Measurements from ENCODE around the gene FHIP1B. TPM values are rescaled to one million over a fixed set of nuclear protein-coding genes. Genes with fewer than 3 reads are reported as not detected.

The FHIP1B gene
- total RNA-seq, 1 donor from 2014 or later = 22.9 TPM

GRCh38 chr11:6203327-6203726, 31.1 kb downstream of the FHIP1B start:
- DNase-seq (ENCODE audit: extremely low read depth, low read depth, low spot score) = no peak

DNA sequence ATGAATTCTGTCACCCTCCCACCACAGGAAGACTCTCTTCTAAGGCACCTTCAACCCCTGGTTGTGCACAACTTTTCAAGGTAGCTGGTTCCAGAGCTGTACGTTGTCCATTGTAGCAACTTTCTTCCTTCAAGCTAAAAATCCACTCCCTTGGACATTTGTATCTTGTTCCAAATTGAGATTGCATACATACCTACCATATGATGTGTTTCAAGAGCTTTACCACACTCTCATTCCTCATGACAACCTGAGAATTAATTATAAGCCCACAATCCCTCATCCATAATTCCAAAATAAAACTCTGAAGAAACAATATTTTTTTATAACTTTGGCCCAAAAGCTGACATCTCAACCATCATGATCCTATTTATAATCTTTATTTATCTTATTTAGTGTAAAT, 32.4 kb downstream of the FHIP1B start:
- no peak for DNase-seq (ENCODE audit: extremely low read depth, low read depth, low spot score)

DNA sequence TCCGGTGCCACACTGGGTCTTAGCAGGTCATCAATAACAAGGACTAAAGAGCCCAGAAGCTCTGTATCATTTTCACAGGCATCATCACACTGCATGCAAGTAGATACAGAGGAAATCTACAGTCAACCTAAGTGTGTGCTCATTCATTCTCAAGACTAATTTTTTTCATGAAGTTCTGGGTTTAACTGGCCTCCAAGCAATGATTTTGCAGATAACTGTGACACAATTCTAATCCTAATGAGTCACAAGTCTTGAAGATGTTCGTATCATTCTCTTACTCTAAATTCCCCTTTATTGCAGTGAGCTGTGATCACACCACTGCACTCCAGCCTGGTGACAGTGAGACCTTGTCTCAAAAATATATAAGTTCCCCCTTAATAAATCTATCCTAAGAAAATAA, 33.0 kb downstream of the FHIP1B start:
- no peak for DNase-seq (ENCODE audit: extremely low read depth, low read depth, low spot score)

DNA sequence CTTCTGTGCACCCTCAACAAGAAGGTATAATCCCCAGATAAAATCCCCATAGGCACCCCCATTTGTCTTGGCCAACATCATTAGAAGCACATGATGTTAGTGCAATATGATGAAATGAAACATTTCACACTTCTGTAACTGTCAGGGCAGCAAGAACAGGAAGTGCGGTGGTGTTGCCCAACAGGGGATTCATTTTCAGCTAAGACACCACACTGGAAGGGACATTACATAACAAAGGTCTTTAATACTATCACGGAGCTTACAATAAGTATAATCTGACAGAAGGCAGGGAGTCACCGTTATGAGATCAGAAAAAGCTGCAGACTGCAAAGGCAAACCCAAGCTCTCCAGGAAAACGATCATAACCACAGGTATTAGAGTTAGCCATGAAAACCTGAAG, 33.5 kb downstream of the FHIP1B start:
- DNase-seq (ENCODE audit: extremely low read depth, low read depth, low spot score) = no peak

DNA sequence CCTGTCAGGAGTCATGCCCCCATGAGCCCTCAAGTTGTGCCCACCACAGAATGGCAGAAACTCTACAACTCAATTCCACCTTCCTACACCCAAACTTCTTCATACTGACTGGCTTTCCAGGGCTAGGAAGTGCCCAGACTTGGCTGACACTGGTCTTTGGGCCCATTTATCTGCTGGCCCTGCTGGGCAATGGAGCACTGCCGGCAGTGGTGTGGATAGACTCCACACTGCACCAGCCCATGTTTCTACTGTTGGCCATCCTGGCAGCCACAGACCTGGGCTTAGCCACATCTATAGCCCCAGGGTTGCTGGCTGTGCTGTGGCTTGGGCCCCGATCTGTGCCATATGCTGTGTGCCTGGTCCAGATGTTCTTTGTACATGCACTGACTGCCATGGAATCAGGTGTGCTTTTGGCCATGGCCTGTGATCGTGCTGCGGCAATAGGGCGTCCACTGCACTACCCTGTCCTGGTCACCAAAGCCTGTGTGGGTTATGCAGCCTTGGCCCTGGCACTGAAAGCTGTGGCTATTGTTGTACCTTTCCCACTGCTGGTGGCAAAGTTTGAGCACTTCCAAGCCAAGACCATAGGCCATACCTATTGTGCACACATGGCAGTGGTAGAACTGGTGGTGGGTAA, 35.1 kb downstream of the FHIP1B start, which contains the start of gene OR52W1:
TSS of gene OR52W1 (plus strand) at position 51 of the 637 bp plus-strand sequence. CDS start at position 51, 0 bp downstream.
- no peak for DNase-seq (ENCODE audit: extremely low read depth, low read depth, low spot score)

DNA sequence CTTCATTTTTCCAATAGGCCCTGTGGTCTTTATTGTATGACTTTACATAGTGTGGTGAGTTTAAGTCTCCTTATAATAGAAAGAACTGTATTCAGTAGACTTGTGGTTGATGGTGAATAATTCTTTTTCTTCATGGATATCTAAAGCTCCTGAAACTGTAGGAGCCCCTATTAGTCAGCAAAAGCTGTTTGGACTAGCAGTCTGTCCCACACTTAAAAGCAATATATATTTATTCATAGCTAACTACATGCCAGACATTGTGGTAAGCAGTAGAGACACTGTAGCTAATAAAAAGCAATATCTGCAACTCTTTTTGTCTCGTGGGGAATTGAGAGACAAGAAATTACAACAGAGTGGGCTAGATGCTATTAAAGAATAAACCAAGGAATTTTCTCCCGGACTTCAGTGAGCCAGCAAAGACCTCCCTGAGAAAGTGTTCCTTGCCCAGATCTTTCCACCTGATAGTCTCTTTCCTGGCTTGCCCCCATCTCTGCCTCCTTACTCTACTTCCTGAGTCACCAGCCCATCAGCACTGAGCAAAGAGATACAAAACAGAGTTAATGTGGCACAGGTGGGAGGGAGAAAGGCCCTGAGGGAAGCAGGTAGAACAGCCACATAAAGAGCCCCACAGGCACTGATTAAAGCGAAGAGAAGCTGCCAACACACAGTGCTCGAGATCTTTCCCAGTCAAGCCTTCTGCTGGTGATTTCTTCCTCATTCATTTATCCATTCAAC, 36.8 kb downstream of the FHIP1B start:
- no peak for DNase-seq (ENCODE audit: extremely low read depth, low read depth, low spot score)

- no peak for DNase-seq (ENCODE audit: extremely low read depth, low read depth, low spot score)
Measured at GRCh38 chr11:6196396-6196795, 38.0 kb downstream of the FHIP1B start.

DNA sequence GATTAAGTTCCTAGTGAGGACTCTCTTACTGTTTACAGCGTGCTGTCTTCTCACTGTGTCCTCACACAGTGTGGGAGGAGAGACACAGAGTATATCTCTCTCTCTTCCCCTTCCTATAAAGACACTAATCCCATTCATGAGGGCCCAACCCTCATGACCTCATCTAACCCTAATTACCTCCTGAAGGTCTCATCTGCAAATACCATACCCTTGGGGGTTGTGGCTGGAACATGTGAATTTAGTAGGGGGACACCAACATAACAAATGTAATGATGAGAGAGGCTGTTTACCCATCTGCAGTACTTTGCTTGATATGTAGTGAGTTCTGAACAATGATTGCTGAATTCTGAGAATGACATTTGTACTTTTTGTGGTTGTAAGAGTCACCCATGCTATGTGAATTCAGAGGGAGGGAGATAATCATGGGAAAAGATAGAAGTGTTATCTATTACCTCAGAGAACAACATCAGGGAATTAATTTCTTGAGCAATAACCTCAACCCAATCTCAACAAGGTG, 40.3 kb downstream of the FHIP1B start:
- DNase-seq (ENCODE audit: extremely low read depth, low read depth, low spot score) = no peak

DNA sequence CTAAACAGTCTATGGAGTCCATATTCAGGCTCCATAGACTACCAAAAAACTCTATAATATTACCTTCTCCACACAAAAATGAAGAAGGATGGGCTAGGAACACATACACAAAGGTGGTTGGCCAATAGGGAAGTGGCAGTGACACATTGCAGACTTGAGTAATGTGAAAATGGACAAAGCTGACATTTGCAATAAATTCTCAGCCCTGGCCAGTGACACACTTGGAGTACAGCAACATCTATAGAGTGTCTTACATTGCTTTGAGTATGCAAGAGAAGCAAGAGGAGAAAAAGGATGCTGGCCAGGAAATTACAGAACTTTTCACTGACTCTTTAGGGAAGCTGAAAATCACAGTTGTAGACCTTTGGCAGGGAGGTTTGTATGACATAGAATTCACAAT, 42.7 kb downstream of the FHIP1B start:
- no peak for DNase-seq (ENCODE audit: extremely low read depth, low read depth, low spot score)

GRCh38 chr11:6175440-6175839, 59.0 kb downstream of the FHIP1B start:
- no peak for DNase-seq (ENCODE audit: extremely low read depth, low read depth, low spot score)

DNA sequence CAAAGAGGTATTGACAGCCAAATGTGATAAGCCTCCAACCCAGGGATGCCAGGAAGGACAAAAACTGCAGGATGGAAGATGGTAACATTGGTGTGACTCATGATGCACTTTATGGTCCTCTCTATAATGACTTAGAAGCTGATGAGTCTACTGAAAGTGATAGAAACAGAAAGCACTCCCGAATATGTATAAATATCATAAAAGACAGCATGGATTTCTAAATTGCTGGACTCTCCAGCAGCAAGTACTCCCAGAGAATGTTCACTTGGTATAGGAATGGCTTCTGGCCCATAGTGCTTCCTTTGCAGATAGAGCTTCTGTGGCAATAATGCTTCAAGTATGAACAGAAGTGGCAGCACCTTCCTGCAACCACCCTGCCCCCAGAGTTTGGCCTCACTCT, 64.2 kb downstream of the FHIP1B start, which contains the start of gene OR52B2:
TSS of gene OR52B2 (minus strand) at position 101 of the 400 bp plus-strand sequence. CDS start at position 101, 0 bp downstream.
- DNase-seq (ENCODE audit: extremely low read depth, low read depth, low spot score) = no peak

Other genes starting within 250 kb of the FHIP1B start
- not detected in 2 replicates for gene OR52L1, start 247.7 kb downstream of the FHIP1B start, total RNA-seq
- gene OR56A4, start 227.7 kb downstream of the FHIP1B start, total RNA-seq = not detected in 2 replicates
- under 0.01 TPM in 1 of 2 replicates, not detected in the other for gene OR56A1, start 203.9 kb downstream of the FHIP1B start, total RNA-seq
- not detected in 2 replicates for gene OR56B4, start 127.0 kb downstream of the FHIP1B start, total RNA-seq
- not detected in 2 replicates for gene OR52B2, start 64.3 kb downstream of the FHIP1B start, total RNA-seq
- gene OR52W1, start 35.4 kb downstream of the FHIP1B start, total RNA-seq = not detected in 2 replicates
- gene C11orf42, start 29.1 kb downstream of the FHIP1B start, total RNA-seq = not detected in 2 replicates
- 0.12 TPM in 1 of 2 replicates, not detected in the other for gene CNGA4, start 4.5 kb upstream of the FHIP1B start, total RNA-seq
- gene CCKBR, start 25.2 kb upstream of the FHIP1B start, total RNA-seq = not detected in 2 replicates
- gene CAVIN3, start 85.9 kb upstream of the FHIP1B start, total RNA-seq = 365 and 424 TPM in 2 replicates
- 89.0 and 90.5 TPM in 2 replicates for gene SMPD1, start 155.8 kb upstream of the FHIP1B start, total RNA-seq
- gene APBB1, start 184.5 kb upstream of the FHIP1B start, total RNA-seq = 36.3 and 46.7 TPM in 2 replicates
- 2.5 TPM in 1 of 2 replicates, not detected in the other for gene HPX, start 206.4 kb upstream of the FHIP1B start, total RNA-seq
- gene TRIM3, start 239.3 kb upstream of the FHIP1B start, total RNA-seq = 17.1 and 46.3 TPM in 2 replicates
- 46.2 and 60.3 TPM in 2 replicates for gene ARFIP2, start 246.7 kb upstream of the FHIP1B start, total RNA-seq
- 15.5 and 30.4 TPM in 2 replicates for gene TIMM10B, start 246.9 kb upstream of the FHIP1B start, total RNA-seq